PC-3 (cell line): ENCODE results near the gene JAKMIP1. TPM values are rescaled to one million over a fixed set of nuclear protein-coding genes. Genes with fewer than 3 reads are reported as not detected.
A peak's percentile ranks its signal among the peaks of the same experiment; 100 is the strongest.
"Not testable (repeated sequence)": the region's sequence is repeated elsewhere in the genome, so short reads cannot be mapped to it uniquely, and the experiment has no call there.

Experiments
- ATAC-seq: fragments of 200-7000 bp; cut with Tn5 transposase; 2 replicates; pipeline ENCODE4 v1.9.1; 2020; ENCODE audit warnings: mild to moderate bottlenecking, moderate library complexity
- BruUV-seq: library from RNA; stranded (reverse); fragments of 400-500 nt; replicated peaks from 2 replicates; lab custom pipeline; 2021; lab: Mats Ljungman, UMichigan
- CTCF ChIA-PET: fragments of 300-600 bp; sonication (Branson Sonifier 250); formaldehyde crosslinking; loops from one replicate; lab custom pipeline; 2022; ENCODE audit warnings: antibody characterized with exemption; lab: Charles Lee
- POLR2A ChIA-PET: fragments of 300-600 bp; sonication (Branson Sonifier 250); formaldehyde crosslinking; loops from one replicate; lab custom pipeline; 2022; ENCODE audit warnings: antibody characterized with exemption; ENCODE audit not compliant: unreplicated experiment; lab: Charles Lee
- DNase-seq: peaks from one replicate; pipeline ENCODE4 v3.0.0-alpha.2; 2015
- H2AFZ ChIP-seq: fragments of 300-600 bp; sonication (generic); 2 replicates; pipeline ENCODE4 v1.6.0; 2016; ENCODE audit warnings: antibody characterized with exemption, low read length
- H3F3A ChIP-seq: fragments of 300-600 bp; sonication (generic); one replicate; pipeline ENCODE4 v1.6.0; 2017; ENCODE audit warnings: antibody characterized with exemption, low read length, control low read depth, mild to moderate bottlenecking; ENCODE audit not compliant: unreplicated experiment
- H3K27ac ChIP-seq: fragments of 300-600 bp; sonication (generic); 2 replicates; pipeline ENCODE4 v1.5.1; 2016; ENCODE audit warnings: mild to moderate bottlenecking, low read length
- H3K27me3 ChIP-seq: fragments of 300-600 bp; sonication (generic); 2 replicates; pipeline ENCODE4 v1.6.1; 2016; ENCODE audit warnings: low read length, mixed read lengths
- H3K36me3 ChIP-seq: fragments of 300-600 bp; sonication (generic); 2 replicates; pipeline ENCODE4 v1.6.1; 2016; ENCODE audit warnings: low read depth, mixed run types, low read length, mixed read lengths
- H3K4me1 ChIP-seq: fragments of 300-600 bp; sonication (generic); 2 replicates; pipeline ENCODE4 v1.5.1; 2016; ENCODE audit warnings: low read length; ENCODE audit not compliant: insufficient read depth
- H3K4me2 ChIP-seq: fragments of 300-600 bp; sonication (generic); 2 replicates; pipeline ENCODE4 v1.6.0; 2016; ENCODE audit warnings: low read length
- H3K4me3 ChIP-seq: fragments of 300-600 bp; sonication (generic); 2 replicates; pipeline ENCODE4 v1.5.1; 2016; ENCODE audit warnings: mild to moderate bottlenecking, low read length, mixed read lengths
- H3K79me2 ChIP-seq: fragments of 300-600 bp; sonication (generic); 2 replicates; pipeline ENCODE4 v1.6.1; 2017; ENCODE audit warnings: low read length, mixed read lengths
- H3K9ac ChIP-seq: fragments of 300-600 bp; sonication (generic); 2 replicates; pipeline ENCODE4 v1.6.0; 2016; ENCODE audit warnings: mild to moderate bottlenecking, low read length
- H3K9me2 ChIP-seq: fragments of 300-600 bp; sonication (generic); replicated peaks from 2 replicates; pipeline ENCODE4 v1.6.1; 2016; ENCODE audit warnings: mixed run types, low read length, mixed read lengths
- H3K9me3 ChIP-seq: fragments of 300-600 bp; sonication (generic); 2 replicates; pipeline ENCODE4 v1.6.1; 2016; ENCODE audit warnings: low read length, mixed read lengths
- H4K20me1 ChIP-seq: fragments of 300-600 bp; sonication (generic); 2 replicates; pipeline ENCODE4 v1.6.1; 2016; ENCODE audit warnings: low read length, mixed read lengths
- CTCF ChIP-seq: fragments of 300-600 bp; sonication (generic); conservative IDR thresholded peaks from 2 replicates; pipeline ENCODE4 v1.5.1; 2017; ENCODE audit warnings: antibody characterized with exemption, low read depth, mild to moderate bottlenecking, low read length
- EZH2 ChIP-seq: fragments of 300-600 bp; sonication (generic); IDR thresholded peaks from one replicate; pipeline ENCODE4 v1.6.1; 2017; ENCODE audit warnings: antibody characterized with exemption, mild to moderate bottlenecking, low read length; ENCODE audit not compliant: unreplicated experiment
- EZH2phosphoT487 ChIP-seq: fragments of 300-600 bp; sonication (generic); IDR thresholded peaks from 2 replicates; pipeline ENCODE4 v1.6.1; 2018; ENCODE audit warnings: mild to moderate bottlenecking, antibody characterized with exemption, low read length, borderline replicate concordance
- intact Hi-C: fragments of 100-400 bp; cut with micrococcal nuclease; formaldehyde crosslinking; loops from 2 replicates; pipeline ENCODE4 v1.9.0; 2023
- total RNA-seq: library from RNA; depleted of rRNA; stranded (reverse); fragments of >200 nt; gene quantifications from 2 replicates; pipeline ENCODE4 v1.2.3, GENCODE V29; 2014

The JAKMIP1 gene
- total RNA-seq, 1 experiment from 2014 or later, result 0.04 TPM

- Histone ChIP-seq H3K9me2 (no peaks in the 10 kb centered on the region), H3F3A (no peaks in the 10 kb centered on the region), H4K20me1 (no peaks in the 10 kb centered on the region), H3K9ac (no peak overlapping the region), H3K4me2 (no peak overlapping the region), H3K4me3 (no peak overlapping the region), H3K4me1 (no peaks in the 10 kb centered on the region), H3K9me3 (no peaks in the 10 kb centered on the region), H3K27me3 (peaks cover 39% of the 10 kb centered on the region), H3K36me3 (no peaks in the 10 kb centered on the region), H3K79me2 (no peaks in the 10 kb centered on the region), H2AFZ (no peak overlapping the region), H3K27ac (no peak overlapping the region)
- ChIA-PET CTCF (no interaction called here), POLR2A (no interaction called here)
- TF ChIP-seq EZH2phosphoT487 (no peak), EZH2 (no peak), CTCF (0 out of 2 replicates have a peak, but pooled peaks have one; percentile 16)
- ATAC-seq (no peak; the same call in 1 of the 2 replicates), DNase-seq (no peak)
- BruUV-seq, result no TSS peak
- intact Hi-C loops, result no loop called here
These were observed 192.2 kb downstream of the JAKMIP1 start for GRCh38 chr4:6008092-6008551.

GRCh38 chr4:6005175-6005574 is 195.2 kb downstream of the JAKMIP1 start:
- Histone ChIP-seq H3K4me1 (no peaks in the 10 kb centered on the region), H3F3A (no peaks in the 10 kb centered on the region), H3K9ac (no peak overlapping the region), H3K27me3 (peaks cover 43% of the 10 kb centered on the region), H3K9me2 (no peaks in the 10 kb centered on the region), H4K20me1 (no peaks in the 10 kb centered on the region), H3K9me3 (no peaks in the 10 kb centered on the region), H3K4me2 (no peak overlapping the region), H3K36me3 (no peaks in the 10 kb centered on the region), H3K4me3 (no peak overlapping the region), H3K79me2 (no peaks in the 10 kb centered on the region), H3K27ac (no peak overlapping the region), H2AFZ (no peak overlapping the region)
- no TSS peak for BruUV-seq
- TF ChIP-seq EZH2, result no peak
- TF ChIP-seq CTCF, result no peak
- no peak for TF ChIP-seq EZH2phosphoT487
- POLR2A ChIA-PET, result no interaction called here
- DNase-seq (no peak), ATAC-seq (no peak)
- CTCF ChIA-PET, result no interaction called here
- intact Hi-C loops, result no loop called here

DNA sequence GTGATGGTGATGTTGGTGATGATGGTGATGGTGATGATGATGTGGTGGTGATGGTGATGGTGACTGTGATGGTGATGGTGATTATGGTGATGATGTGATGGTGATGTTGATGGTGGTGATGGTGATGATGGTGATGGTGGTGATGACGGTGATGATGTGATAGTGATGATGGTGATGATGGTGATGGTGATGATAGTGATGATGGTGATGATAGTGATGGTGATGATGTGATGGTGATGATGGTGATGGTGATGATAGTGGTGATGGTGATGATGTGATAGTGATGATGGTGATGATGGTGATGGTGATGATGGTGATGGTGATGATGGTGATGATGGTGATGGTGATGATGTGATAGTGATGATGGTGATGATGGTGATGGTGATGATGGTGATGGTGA is 196.9 kb downstream of the JAKMIP1 start:
- peaks cover 42% of the 10 kb centered on the region for H3K27me3 ChIP-seq
- DNase-seq, result not testable (repeated sequence)

More for the DNA sequence above, 196.9 kb downstream of the JAKMIP1 start:
- H3K9me2 ChIP-seq, BruUV-seq, POLR2A ChIA-PET, H3K36me3 ChIP-seq, H2AFZ ChIP-seq, CTCF ChIA-PET, H3K4me1 ChIP-seq, intact Hi-C loops, ATAC-seq, H3K9ac ChIP-seq, H3K4me2 ChIP-seq, H3K9me3 ChIP-seq, H4K20me1 ChIP-seq, H3F3A ChIP-seq, H3K4me3 ChIP-seq, H3K27ac ChIP-seq, H3K79me2 ChIP-seq: not testable (repeated sequence)
